ENCODE data around the gene SLC25A33.

DNA sequence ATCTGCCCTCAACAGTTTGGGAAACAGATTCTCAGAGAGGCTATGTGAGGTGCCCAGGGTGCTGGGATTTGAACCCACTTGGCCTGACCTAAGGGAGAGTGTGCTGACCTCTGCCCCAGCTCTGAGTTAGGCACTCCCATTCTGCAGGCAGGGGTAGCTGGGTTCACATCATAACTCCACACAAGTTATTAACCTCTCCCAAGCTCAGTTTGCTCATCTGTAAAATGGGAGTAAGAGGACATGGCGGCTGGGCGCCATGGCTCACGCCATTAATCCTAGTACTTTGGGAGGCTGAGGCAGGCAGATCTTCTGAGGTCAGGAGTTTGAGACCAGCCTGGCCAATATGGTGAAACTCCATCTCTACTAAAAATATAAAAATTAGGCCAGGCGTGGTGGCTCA lies 8.9 kb upstream of the SLC25A33 start:
- no peak for TF ChIP-seq CTCF (IDR thresholded peaks at IDR 0.05; ENCODE audit: poor library complexity, severe bottlenecking)
- TF ChIP-seq, protein P1, sequence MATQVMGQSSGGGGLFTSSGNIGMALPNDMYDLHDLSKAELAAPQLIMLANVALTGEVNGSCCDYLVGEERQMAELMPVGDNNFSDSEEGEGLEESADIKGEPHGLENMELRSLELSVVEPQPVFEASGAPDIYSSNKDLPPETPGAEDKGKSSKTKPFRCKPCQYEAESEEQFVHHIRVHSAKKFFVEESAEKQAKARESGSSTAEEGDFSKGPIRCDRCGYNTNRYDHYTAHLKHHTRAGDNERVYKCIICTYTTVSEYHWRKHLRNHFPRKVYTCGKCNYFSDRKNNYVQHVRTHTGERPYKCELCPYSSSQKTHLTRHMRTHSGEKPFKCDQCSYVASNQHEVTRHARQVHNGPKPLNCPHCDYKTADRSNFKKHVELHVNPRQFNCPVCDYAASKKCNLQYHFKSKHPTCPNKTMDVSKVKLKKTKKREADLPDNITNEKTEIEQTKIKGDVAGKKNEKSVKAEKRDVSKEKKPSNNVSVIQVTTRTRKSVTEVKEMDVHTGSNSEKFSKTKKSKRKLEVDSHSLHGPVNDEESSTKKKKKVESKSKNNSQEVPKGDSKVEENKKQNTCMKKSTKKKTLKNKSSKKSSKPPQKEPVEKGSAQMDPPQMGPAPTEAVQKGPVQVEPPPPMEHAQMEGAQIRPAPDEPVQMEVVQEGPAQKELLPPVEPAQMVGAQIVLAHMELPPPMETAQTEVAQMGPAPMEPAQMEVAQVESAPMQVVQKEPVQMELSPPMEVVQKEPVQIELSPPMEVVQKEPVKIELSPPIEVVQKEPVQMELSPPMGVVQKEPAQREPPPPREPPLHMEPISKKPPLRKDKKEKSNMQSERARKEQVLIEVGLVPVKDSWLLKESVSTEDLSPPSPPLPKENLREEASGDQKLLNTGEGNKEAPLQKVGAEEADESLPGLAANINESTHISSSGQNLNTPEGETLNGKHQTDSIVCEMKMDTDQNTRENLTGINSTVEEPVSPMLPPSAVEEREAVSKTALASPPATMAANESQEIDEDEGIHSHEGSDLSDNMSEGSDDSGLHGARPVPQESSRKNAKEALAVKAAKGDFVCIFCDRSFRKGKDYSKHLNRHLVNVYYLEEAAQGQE (IDR thresholded peaks at IDR 0.05; ENCODE audit: borderline replicate concordance): no peak
- no peak for TF ChIP-seq EZH2 (IDR thresholded peaks at IDR 0.05; ENCODE audit: borderline replicate concordance, insufficient read depth, low read length, poor library complexity, severe bottlenecking)
- no peak for TF ChIP-seq SMC3 (conservative IDR thresholded peaks at IDR 0.05; ENCODE audit: poor library complexity)

Measured in neural cell (in vitro differentiated cells).